IPS DF 6.9 (cell line): ENCODE data around the gene MOB2.
A peak's percentile ranks its signal among the peaks of the same experiment; 100 is the strongest.
"Not testable (repeated sequence)": the region's sequence is repeated elsewhere in the genome, so short reads cannot be mapped to it uniquely, and the experiment has no call there.

Source experiments
- DNase-seq: peaks from one replicate; pipeline ENCODE4 v3.0.0-alpha.2; 2013; ENCODE audit warnings: low read depth, low spot score
- H3K27ac ChIP-seq: one replicate; pipeline ENCODE4 v1.5.1; 2013; ENCODE audit warnings: low read length, control low read depth
- H3K27me3 ChIP-seq: 2 replicates; pipeline ENCODE4 v1.6.1; 2013; ENCODE audit warnings: mild to moderate bottlenecking, low read length; ENCODE audit not compliant: control insufficient read depth, insufficient read depth
- H3K36me3 ChIP-seq: 2 replicates; pipeline ENCODE4 v1.6.1; 2013; ENCODE audit warnings: low read length; ENCODE audit not compliant: control insufficient read depth, insufficient read depth
- H3K4me1 ChIP-seq: 2 replicates; pipeline ENCODE4 v1.6.1; 2013; ENCODE audit warnings: low read length; ENCODE audit not compliant: control insufficient read depth, insufficient read depth
- H3K4me3 ChIP-seq: 2 replicates; pipeline ENCODE4 v1.5.1; 2013; ENCODE audit warnings: mild to moderate bottlenecking, low read length
- H3K9me3 ChIP-seq: 2 replicates; pipeline ENCODE4 v1.6.1; 2013; ENCODE audit warnings: low read length, inconsistent platforms; ENCODE audit not compliant: control insufficient read depth, insufficient read depth
- WGBS: extraction: QIAGEN DNeasy Blood & Tissue Kit; methylation state at CpG from one replicate; pipeline ENCODE4 v1.1.7; 2013; ENCODE audit warnings: mixed read lengths, missing lambda C conversion rate; ENCODE audit not compliant: insufficient read length, insufficient coverage; 5-methylcytosine and 5-hydroxymethylcytosine counted together

The MOB2 gene

GRCh38 chr11:1518301-1518700 is 31.7 kb upstream of the MOB2 start:
- H3K9me3 ChIP-seq, result no peaks in the 10 kb centered on the region
- no peak overlapping the region for H3K4me3 ChIP-seq
- WGBS, result no CpG with 5 or more reads among the region's 23 CpGs
- no peak for DNase-seq
- H3K36me3 ChIP-seq, result no peaks in the 10 kb centered on the region
- H3K27me3 ChIP-seq, result no peaks in the 10 kb centered on the region
- H3K4me1 ChIP-seq, result peaks cover 3% of the 10 kb centered on the region
- H3K27ac ChIP-seq, result no peak overlapping the region

DNA sequence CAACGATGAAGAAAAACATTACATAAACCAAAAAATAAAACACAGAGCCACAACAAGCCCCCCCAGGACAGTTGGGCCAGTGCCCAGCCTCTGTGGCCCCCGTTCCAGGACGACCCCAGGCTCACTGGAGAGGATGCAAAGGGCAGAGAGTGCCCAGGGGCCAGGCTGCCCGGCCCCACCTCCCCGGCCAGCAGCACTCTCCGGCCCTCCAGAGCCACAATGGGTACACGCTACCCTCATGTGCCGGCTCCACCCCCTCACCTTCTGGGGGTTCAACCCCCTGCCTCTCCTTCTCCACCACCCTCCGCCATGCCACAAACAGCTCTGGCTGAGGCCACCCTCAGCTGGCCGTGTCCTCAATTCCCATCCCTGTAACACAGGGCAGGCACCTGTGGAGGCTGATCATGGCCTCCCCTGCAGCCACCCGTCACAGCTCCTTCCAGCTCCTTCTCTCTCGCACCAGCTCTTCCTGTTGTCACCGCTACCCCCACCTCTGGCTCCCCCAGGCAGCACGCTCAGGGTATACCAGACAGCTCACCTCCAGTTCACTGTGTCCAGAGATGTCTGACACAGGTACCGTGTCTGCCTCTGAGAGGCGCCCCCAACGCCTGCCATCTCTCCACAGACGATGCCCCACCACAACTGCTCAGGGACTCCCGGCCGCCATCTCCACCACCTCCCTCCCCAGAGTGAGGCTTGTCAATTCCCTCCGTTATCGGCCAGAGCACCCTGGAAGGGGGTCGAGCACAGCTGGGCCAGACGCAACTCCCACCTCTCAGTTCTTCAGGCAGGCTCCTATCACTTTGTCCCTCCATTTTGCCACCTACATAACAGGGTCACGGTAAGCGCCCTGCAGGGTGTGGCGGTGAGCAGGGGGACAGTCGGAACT is 30.8 kb upstream of the MOB2 start:
- no CpG with 5 or more reads among the region's 28 CpGs for WGBS
- DNase-seq, result no peak
- Histone ChIP-seq H3K27me3 (no peaks in the 10 kb centered on the region), H3K27ac (no peak overlapping the region), H3K4me3 (no peak overlapping the region), H3K9me3 (no peaks in the 10 kb centered on the region), H3K36me3 (no peaks in the 10 kb centered on the region), H3K4me1 (peaks cover 4% of the 10 kb centered on the region)

- Histone ChIP-seq H3K4me3 (no peak overlapping the region), H3K36me3 (no peaks in the 10 kb centered on the region), H3K27ac (no peak overlapping the region), H3K27me3 (no peaks in the 10 kb centered on the region), H3K4me1 (peaks cover 4% of the 10 kb centered on the region), H3K9me3 (no peaks in the 10 kb centered on the region)
- DNase-seq, result no peak
- no CpG with 5 or more reads among the region's 19 CpGs for WGBS
Observed at GRCh38 chr11:1516273-1517067, 29.9 kb upstream of the MOB2 start.

DNA sequence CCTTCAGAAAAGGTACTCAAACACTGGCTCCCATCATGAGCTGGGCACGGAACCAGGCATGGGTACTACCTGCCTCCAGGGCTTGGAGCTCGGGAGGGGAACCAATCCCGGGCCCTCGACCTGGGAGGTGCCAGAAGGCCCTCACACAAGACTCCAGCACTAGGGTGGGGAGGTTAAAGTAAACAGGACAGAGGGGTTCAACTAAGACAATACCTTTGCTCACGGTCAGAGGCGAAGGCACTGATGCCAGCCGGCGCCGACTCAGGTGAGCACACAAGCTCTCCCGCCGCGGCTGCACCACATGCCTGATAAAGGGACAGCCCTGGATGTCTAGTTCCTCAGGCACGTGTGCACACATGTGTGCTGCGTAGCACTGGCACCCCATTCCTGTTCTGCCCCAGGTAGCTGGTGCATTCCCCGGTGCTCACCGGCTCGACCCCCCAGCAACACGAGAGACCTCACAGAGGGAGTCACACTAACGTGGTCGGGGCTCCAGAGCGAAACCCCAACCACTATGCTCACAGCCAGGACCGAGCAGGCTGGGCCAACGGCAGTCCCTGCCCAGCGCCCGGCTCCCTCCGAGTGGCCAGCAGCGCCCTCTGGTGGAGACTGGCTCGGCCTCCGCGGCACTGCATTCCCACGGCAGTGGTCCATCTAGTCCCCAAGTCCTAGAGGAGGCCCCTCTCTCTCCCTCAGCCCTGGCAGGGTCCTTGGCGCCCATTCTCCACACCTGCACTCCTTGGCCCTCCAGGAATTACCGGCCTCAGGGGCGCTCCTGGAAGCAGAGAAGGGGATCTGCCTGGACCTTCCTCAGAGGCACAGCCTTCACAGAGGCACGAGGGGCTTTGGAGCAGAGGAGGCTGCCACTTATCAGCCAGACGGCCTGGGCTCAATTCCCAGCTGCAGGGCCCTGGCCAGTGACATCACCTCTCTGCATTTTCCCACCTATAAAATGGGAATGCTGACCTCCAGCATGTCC is 28.8 kb upstream of the MOB2 start:
- H3K36me3 ChIP-seq, result no peaks in the 10 kb centered on the region
- H3K27me3 ChIP-seq, result no peaks in the 10 kb centered on the region
- no CpG with 5 or more reads among the region's 36 CpGs for WGBS
- H3K9me3 ChIP-seq, result no peaks in the 10 kb centered on the region
- H3K27ac ChIP-seq, result no peak overlapping the region
- DNase-seq, result peak; percentile 70
- peaks cover 4% of the 10 kb centered on the region for H3K4me1 ChIP-seq
- no peak overlapping the region for H3K4me3 ChIP-seq

DNA sequence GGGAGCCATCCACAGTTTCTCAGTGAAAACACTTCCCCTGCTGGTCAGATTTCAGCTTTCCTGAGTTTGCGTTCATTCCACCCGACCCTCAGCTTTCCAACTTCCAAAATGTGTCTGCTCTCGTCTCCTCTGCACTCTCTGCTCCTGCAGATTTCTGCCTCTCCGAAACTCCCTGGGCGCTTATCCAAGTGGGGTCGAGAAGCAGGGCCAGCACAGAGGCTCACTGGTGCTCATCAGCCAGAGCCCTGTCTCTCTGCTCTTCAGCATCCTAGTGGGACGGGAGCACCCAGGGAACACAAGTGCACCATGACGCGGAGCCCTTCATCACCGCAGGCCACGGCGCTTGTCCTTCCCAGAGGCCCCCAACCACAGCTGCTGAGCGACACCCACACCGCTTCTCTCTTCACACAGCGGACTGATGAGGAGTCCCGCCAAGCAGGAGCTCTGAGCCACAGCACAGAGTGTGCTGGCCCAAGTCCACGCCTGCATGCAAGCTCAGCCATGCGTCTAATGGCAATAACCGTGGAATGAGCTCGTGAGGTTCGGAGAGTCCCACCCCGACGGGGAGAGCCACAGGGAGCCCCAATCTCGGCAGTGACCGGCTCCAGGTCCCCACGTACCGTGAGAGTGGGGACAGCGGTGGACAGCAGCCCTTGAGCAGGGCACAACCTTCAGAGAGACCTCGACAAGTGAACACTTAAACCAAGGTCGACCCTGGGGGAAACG is 27.9 kb upstream of the MOB2 start:
- no peaks in the 10 kb centered on the region for H3K9me3 ChIP-seq
- H3K36me3 ChIP-seq, result no peaks in the 10 kb centered on the region
- WGBS, result no CpG with 5 or more reads among the region's 31 CpGs

DNA sequence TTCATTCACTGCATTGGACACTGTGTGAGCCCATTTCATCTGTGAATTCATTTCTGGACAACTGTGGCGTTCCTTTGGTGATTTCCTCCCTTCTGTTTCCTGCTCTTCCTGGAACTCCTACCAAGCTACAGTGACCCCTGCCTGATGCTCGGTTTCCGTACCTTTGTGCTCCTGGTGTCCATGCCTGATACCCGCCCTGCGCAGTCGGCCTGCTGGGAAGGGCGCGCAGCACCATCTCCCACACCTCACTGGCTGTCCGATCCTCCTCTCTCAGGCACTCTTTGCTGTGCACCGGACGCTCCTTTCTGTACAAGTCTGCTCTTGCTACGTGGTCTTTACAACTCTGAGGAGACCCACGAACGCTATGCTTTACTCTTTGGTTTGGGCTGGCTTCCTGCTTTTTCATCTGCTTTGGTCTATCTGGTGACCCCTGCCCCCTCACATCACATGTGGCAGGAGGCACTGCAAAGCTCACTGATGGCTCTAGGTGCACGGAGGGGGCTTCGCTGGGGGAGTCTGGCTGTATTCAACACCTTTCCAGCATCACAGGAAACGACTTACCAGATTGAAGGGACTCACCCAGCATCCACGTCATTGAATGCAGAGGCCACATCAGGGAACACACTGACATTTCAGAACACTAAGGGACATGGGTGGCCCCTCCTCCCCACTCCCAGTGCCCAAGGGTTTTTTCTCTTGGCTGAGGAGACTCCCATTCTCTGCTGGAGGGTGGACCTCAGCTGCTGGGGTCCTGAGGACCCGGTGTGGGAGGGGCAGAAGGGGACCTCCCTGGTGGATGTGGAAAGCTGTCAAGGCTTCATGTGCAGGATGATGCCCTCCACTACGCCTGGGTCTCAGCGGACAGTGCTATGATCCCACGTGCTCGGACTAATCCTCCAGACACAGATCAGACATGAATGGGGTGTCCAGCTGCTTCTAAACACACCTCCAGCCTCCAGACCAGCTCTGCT is 27.0 kb upstream of the MOB2 start:
- H3K27ac ChIP-seq, result no peak overlapping the region

More for the DNA sequence above, 27.9 kb upstream of the MOB2 start:
- Histone ChIP-seq H3K27ac (no peak overlapping the region), H3K4me1 (peaks cover 4% of the 10 kb centered on the region), H3K4me3 (no peak overlapping the region), H3K27me3 (no peaks in the 10 kb centered on the region)
- no peak for DNase-seq

DNA sequence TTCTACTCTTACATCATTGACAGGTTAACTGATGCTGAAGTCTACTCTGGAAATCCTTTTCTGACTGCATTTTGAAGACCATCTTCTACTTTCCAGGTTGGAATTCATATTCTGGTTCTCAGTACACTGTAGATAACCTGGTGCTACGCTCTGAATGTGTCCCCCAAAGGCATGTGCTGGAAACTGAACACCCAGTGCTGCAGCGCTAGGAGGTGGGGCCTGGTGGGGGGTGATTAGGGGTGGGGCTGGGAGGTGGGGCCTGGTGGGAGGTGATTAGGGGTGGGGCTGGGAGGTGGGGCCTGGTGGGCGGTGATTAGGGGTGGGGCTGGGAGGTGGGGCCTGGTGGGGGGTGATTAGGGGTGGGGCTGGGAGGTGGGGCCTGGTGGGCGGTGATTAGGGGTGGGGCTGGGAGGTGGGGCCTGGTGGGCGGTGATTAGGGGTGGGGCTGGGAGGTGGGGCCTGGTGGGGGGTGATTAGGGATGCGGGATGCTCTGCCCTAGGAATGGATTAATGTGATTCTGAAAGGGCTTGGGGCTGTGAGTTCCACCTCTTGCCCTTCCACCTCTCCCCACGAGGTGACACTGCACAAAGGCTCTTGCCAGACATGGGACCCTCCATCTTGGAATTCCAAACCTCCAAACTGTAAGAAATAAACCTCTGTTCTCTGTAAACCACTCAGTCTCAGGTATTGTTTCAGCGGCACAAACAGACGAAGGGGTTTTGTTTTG is 26.1 kb upstream of the MOB2 start:
- not testable (repeated sequence) for H3K4me1 ChIP-seq, H3K27me3 ChIP-seq, H3K36me3 ChIP-seq, H3K27ac ChIP-seq, H3K9me3 ChIP-seq, H3K4me3 ChIP-seq
- peak; percentile 16 for DNase-seq
- no CpG with 5 or more reads among the region's 9 CpGs for WGBS

More for the DNA sequence above, 27.0 kb upstream of the MOB2 start:
- Histone ChIP-seq H3K36me3 (no peaks in the 10 kb centered on the region), H3K27me3 (no peaks in the 10 kb centered on the region), H3K4me1 (peaks cover 4% of the 10 kb centered on the region), H3K4me3 (no peak overlapping the region), H3K9me3 (no peaks in the 10 kb centered on the region)
- no CpG with 5 or more reads among the region's 23 CpGs for WGBS
- DNase-seq, result no peak

DNA sequence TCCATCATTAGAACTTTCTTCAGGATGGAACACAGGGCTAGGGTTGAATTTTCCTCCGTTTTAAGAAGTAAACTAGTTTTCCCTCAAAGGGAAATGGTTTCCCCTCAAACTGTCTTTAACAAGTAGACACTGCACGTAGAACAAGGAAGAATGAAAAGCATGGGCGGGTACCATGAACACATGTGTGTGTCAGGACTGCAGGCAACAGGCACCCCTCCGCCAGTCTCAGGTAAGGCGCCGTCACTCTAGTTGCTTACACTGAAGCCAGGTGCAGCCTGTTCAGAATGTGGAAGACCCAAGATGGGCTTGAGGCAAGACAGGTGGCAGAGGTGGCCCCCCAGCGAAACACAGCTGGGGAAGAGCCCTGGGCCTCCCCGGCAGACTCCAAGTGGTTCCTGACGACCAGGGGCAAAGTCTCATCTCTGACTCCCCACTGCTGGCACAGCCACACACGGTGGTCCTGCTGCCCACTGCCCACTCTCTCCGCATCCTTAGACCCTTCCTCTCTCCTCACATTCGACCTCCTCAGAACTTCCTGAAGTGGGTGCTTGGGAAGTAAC is 25.4 kb upstream of the MOB2 start:
- no CpG with 5 or more reads among the region's 12 CpGs for WGBS

More for the DNA sequence above, 25.4 kb upstream of the MOB2 start:
- H3K4me3 ChIP-seq, result no peak overlapping the region
- H3K4me1 ChIP-seq, result peaks cover 7% of the 10 kb centered on the region
- no peak overlapping the region for H3K27ac ChIP-seq
- H3K9me3 ChIP-seq, result no peaks in the 10 kb centered on the region
- no peak for DNase-seq
- no peaks in the 10 kb centered on the region for H3K27me3 ChIP-seq
- H3K36me3 ChIP-seq, result no peaks in the 10 kb centered on the region
